NCI-H1694 treated with DMSO at 0.1 percent for 48 hours (cell line): Measurements from ENCODE around the gene MESP1.

Experiments used
- DNase-seq: peaks from one replicate; lab custom pipeline; 2025; lab: John Stamatoyannopoulos, UW

Gene MESP1

GRCh38 chr15:89758283-89758682 lies 7.2 kb upstream of the MESP1 start:
- no peak for DNase-seq

GRCh38 chr15:89756897-89757296 lies 5.8 kb upstream of the MESP1 start:
- no peak for DNase-seq

- DNase-seq, result no peak
Observed at GRCh38 chr15:89755701-89756100, 4.7 kb upstream of the MESP1 start.

- DNase-seq, result no peak
Observed at GRCh38 chr15:89754361-89755154, 3.5 kb upstream of the MESP1 start.

GRCh38 chr15:89753855-89754254 lies 2.8 kb upstream of the MESP1 start:
- no peak for DNase-seq

- no peak for DNase-seq
Observed at GRCh38 chr15:89751748-89752147, 699 bp upstream of the MESP1 start.

GRCh38 chr15:89749951-89750559 lies 994 bp downstream of the MESP1 start:
- peak; percentile 1 for DNase-seq

- DNase-seq, result no peak
Observed at GRCh38 chr15:89749526-89749925, 1.5 kb downstream of the MESP1 start.

GRCh38 chr15:89749054-89749453 lies 2.0 kb downstream of the MESP1 start:
- no peak for DNase-seq

GRCh38 chr15:89747708-89748682 lies 3.1 kb downstream of the MESP1 start:
- DNase-seq, result no peak

GRCh38 chr15:89746386-89746780 lies 4.7 kb downstream of the MESP1 start:
- no peak for DNase-seq

GRCh38 chr15:89745768-89746167 lies 5.3 kb downstream of the MESP1 start:
- DNase-seq, result no peak

- DNase-seq, result no peak
Observed at GRCh38 chr15:89745131-89745530, 5.9 kb downstream of the MESP1 start.

- no peak for DNase-seq
Observed at GRCh38 chr15:89743594-89743993, 7.5 kb downstream of the MESP1 start.

- no peak for DNase-seq
Observed at GRCh38 chr15:89743011-89743410, 8.0 kb downstream of the MESP1 start.

- DNase-seq, result peak; percentile 63
Observed at GRCh38 chr15:89740137-89740536, 10.9 kb downstream of the MESP1 start.

GRCh38 chr15:89735773-89736172 lies 15.3 kb downstream of the MESP1 start:
- no peak for DNase-seq

- no peak for DNase-seq
Observed at GRCh38 chr15:89732451-89733172, 18.4 kb downstream of the MESP1 start.

GRCh38 chr15:89731275-89731674 lies 19.8 kb downstream of the MESP1 start:
- no peak for DNase-seq

- DNase-seq, result no peak
Observed at GRCh38 chr15:89728254-89728653, 22.8 kb downstream of the MESP1 start.

- DNase-seq, result no peak
Observed at GRCh38 chr15:89725064-89725463, 26.0 kb downstream of the MESP1 start.

GRCh38 chr15:89724621-89725020 lies 26.4 kb downstream of the MESP1 start:
- DNase-seq, result no peak
